GM21717 (cell line): ENCODE measurements around the gene PIK3CG.
A peak's percentile ranks its signal among the peaks of the same experiment; 100 is the strongest.
"Not testable (repeated sequence)": the region's sequence is repeated elsewhere in the genome, so short reads cannot be mapped to it uniquely, and the experiment has no call there.

Experiments used
- ATAC-seq: cut with Tn5 transposase; IDR thresholded peaks from one replicate; pipeline ENCODE4 v1.9.1; 2021; ENCODE audit warnings: mild to moderate bottlenecking, moderate library complexity; ENCODE audit not compliant: unreplicated experiment

PIK3CG gene

DNA sequence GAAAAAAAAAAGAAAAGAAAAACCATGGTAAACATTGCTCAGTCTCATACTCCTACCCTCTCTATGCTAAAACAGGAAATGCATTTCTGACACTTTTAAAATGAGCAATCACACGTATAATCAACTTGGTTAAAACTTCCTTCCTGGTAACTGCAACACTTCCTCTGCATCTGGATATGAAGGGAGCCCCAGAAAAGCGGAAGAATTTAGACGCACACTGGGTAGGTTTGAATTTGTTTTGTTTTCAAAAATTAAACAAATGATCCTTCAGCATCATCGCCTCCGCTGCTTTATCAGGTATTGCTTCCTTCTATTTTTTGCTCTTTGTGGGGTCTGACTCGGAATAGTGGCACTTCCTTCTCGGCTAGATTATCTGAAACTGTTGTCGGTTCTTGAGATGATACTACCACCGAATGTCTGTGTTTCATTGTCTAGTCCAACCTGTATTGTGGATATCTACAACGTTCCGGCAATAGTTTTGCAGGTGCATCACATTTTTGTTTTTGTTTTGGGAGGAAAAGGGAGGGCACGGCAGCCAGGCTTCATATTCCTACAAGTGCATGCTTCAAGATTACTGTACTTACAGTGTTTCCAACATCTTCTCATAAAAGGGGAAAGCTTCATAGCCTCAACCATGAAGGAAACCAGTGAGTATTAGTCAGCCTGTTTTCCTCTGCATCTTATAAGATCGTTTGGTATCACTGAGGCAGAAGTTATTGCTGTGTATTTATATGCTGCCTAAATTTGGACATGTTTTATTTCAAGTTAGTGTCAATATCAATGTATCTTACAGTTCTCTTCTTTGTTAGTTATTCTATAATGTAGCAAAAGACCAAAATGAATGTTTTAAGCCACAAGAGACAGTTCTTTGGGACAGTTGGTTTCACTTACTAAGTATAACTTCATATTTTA is at the start of gene PIK3CG:
Gene PIK3CG, plus strand, starts transcription at position 153 of the 912 bp plus-strand sequence. CDS start 2,280 bp downstream, outside the sequence.
- peak; percentile 50 for ATAC-seq

DNA sequence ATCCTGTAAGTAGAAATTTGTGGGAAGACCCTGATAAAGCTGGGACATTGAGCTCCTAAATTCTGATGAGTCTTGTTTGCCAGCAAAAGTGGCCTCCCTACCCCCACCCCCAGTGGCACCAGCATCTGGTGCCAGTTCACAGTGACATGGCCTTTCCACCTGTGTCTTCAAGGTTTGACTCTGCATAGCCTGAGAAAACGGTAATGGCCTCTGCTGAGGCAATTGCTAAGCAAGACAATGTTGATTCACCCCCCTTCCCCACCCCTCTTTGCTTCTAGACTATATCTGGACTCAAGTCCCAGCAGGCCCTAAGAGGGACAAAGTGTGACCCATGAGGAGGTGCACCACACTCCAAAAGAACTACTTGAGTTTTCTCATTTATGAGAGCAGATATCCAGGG is 48.0 kb upstream of the PIK3CG start:
- ATAC-seq, result no peak

DNA sequence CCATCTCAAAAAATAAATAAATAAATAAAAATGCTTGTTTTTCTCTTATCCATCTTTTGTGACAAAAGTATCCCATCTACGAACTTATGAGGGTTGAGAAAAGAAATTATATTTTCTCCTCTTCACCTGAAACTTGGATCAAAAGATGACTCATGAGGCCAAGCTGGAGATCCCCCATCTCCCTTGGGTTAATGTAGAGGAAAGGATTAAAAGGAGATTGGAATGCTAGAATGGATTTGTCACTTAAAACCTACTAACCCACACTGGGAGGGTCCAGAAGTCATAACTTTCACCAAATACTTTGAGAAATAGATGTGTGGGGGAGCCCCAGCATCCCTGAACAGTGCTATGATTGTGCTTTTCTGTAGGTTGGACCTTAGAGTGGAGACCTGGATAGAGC is 46.3 kb upstream of the PIK3CG start:
- ATAC-seq, result no peak

DNA sequence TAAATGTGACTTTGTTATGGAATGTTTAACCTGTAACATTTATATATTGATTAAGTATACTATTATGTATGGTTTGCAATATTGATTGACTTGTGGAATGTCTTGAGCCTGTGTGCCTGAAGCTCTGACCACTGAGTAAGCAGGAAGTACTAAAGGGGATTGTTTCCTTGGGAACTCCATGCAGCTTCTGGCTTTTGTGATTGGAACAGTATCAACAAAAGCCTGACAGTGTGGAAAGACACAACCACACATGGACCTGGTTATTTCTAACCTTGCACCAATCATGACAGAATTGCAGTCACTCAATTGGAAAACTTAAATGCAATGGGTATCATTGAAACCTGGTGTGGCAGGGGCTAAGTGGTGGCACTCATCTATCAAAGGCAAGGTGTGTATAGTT is 45.5 kb upstream of the PIK3CG start:
- no peak for ATAC-seq

DNA sequence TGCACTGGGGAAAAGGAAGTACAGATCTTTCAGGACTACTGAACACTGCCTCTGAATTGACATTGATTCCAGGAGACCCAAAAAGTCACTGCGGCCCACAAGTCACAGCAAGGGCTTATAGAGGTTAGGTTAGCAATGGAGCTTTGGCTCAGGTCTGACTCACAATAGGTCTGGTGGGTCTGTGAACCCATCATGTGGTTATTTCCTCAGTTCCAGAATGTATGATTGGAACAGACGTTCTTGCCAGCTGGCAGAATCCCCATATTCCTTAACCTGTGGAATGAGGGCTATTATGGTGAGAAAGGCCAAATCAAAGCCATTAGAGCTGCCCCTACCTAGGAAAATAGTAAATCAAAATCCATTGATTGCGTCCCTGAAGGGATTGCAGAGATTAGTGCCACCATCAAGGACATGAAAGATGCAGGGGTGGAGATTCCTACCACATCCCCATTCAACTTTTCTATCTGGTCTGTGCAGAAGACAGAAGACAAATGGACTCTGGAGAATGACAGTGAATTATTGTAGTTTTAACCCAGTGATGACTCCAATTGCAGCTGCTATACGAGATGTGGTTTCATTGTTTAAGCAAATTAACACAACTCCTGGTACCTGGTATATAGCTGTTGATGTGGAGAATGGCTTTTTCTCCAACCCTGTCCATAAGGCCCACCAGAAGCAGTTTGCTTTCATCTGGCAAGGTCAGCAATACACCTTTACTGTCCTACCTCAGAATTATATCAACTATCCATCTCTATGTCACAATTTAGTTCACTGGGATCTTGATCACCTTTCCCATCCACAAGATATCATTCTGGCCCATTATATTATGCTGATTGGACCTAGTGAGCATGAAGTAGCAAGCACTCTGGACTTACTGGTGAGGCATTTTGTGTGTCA is 44.5 kb upstream of the PIK3CG start:
- ATAC-seq, result no peak

DNA sequence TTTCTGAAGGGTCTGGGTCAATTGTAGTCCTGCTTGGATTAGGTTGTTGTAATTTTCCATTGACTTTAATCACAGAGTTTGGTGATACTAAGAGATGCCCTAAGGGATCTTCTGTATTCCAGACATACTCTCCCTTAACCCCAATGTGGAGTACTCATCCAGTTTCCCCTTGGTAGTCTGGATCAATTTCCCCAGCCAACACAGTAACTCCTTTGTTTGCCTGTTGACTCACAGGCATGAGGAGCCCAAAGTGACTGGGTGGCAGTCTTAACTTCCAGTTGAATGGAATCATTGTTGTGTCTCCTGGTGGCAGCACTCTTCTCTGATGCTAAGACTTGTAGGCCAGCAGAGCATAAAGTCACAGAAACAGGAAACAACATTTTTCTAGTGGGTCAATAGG is 41.5 kb upstream of the PIK3CG start:
- ATAC-seq, result no peak

DNA sequence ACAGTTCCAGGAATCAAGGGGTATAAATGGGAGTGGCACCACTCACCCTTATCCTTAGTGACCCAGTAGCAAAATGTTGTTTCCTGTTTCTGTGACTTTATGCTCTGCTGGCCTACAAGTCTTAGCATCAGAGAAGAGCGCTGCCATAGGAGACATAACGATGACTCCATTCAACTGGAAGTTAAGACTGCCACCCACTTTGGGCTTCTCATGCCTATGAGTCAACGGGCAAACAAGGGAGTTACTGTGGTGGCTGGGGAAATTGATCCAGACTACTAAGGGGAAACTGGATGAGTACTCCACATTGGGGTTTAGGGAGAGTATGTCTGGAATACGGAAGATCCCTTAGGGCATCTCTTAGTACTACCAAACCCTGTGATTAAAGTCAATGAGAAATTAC is 40.6 kb upstream of the PIK3CG start:
- ATAC-seq, result no peak

DNA sequence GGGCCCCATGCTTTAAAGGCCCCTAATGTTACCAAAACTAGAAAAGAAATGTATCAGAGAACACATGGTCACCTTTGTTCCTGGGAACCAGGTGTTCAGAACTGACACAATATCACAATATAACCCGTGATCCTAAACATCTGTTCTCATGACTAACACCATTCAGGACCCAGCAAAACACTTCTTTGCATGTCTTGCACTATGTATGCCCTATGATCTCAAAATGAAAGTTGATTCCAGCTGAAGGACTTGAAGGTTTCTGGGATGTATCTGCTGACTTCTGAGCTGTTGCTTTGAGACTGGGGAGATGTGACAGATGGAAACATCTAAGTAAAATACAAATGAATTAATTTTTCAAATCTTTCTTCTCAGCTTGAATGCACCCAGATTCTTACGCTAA is 37.5 kb upstream of the PIK3CG start:
- ATAC-seq, result no peak

DNA sequence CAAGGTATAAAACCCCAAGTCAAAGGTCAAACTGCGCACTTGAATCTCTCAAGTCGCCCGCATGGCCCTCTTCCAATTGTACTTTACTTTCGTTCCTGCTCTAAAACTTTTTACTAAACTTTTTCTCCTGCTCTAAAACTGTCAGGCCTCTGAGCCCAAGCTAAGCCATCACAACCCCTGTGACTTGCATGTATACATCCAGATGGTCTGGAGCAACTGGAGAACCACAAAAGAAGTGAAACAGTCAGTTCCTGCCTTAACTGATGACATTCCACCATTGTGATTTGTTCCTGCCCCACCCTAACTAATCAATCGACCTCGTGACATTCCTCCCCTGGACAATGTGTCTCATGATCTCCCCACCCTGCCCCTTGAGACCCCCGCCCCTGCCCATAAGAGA is 35.6 kb upstream of the PIK3CG start:
- no peak for ATAC-seq

DNA sequence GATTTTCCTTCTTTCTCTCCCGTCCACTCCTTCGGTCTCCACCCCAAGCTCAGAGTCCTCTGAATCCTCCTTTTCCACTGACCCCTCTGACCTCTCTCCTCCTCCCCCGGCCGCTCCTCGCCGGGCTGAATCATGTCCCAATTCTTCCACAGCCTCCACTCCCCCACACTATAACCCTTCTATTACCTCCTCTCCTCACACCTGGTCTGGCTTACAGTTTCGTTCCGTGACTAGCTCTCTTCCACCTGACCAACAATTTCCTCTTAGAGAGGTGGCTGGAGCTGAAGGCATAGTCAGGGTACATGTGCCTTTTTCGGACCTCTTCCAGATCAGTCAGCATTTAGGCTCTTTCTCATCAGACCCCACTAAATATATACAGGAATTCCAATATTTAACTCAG is 34.2 kb upstream of the PIK3CG start:
- ATAC-seq, result not testable (repeated sequence)

DNA sequence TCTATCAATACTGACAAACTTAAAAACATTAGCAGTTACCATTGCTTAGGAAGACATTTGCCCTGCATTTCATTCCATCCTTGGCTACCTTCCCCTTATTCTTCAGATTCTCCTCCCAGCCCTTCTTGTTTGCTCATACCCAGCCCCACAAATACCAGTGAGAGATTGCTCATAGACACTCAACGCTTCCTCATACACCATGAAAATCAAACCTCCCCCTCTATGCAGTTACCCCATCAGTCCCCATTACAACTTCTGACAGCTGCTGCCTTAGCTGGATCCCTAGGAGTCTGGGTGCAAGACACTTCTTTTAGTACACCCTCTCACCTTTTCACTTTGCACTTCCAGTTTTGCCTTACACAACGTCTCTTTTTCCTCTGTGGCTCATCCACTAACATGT is 28.3 kb upstream of the PIK3CG start:
- no peak for ATAC-seq

DNA sequence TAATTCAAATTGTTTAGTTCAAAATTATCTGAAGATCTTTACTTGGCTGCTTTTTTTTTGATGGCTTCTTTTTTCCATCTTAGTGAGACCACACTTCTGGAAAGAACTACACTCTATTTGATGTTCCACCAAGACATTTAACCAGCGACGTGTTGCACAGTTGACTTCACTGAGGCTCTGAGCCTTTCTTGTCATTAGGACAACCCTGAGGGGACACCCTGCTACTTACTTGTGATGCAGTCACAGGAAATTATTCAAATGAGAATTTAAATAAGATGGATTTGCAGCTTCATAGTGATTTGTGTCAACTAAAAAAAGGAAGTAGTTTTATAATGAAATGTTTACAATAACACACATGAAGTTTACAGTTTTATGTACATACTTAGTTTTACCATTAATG is 25.6 kb upstream of the PIK3CG start:
- ATAC-seq, result no peak

DNA sequence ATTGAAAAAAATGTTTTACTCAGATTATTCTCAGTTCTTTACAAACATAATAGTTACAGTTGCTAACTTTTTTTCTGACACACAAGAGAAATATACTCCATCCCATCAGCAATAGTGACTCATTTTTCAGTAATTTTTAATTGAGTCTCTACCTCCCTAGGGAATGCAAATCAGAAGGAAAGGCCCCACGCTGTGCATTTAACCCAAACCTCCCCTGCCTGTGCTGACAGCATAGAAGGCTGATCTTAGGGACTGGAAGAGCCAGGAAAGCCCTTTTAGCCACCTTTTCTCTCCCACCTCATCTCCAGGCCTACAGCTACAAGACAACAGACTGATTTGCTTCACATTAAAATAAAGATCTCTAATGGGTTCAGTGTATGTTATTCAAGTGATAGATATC is 24.7 kb upstream of the PIK3CG start:
- ATAC-seq, result no peak

DNA sequence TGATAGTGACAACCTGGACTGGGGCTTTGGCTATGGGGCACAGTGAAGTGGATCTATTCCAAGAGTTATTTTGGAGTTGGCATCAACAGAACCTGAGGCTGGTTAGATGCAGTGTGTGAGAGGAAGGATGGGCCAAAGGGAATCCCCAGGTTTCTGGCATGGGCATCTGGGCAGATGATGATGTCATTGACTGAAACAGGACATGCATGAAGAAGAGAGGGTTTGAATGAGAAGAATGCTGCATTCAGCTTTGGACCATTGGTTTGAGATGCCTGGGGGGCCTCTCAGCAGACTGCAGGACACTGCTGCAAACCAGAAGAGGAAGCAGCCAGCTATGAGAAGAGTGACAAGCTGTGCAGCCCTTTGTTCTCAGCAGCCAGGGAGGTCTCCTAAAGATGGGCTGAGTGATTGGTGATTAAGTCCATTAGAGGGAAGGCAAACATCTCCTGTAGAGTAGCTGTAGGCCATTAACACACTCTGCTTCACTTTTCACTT is 23.1 kb upstream of the PIK3CG start:
- no peak for ATAC-seq

DNA sequence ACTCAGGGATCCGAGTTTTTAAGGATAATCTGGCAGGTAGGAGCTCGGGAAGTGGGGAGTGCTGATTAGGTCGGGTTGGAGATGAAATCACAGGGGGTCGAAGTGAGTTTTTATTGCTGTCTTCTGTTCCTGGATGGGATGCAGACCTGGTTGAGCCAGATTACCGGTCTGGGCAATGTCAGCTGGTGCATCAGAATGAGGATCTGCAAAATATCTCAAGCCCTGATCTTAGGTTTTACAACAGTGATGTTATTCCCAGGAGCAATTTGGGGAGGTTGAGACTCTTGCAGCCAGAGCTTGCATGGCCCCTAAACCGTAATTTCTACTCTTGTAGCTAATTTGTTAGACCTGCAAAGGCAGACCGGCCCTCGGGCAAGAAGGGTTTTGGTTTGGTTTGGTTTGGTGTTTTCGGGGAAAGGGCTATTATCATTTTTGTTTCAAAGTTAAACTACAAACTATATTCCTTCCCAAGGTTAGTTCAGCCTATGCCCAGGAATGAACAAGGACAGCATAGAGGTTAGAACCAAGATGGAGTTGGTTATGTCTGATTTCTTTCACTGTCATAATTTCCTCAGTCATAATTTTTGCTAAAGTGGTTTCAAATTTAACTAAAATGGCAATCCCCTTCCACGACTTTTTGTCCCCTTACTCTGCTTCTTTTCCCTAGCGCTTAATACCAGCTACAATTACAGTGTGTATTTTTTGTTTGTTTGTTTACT is 20.6 kb upstream of the PIK3CG start:
- ATAC-seq, result no peak

DNA sequence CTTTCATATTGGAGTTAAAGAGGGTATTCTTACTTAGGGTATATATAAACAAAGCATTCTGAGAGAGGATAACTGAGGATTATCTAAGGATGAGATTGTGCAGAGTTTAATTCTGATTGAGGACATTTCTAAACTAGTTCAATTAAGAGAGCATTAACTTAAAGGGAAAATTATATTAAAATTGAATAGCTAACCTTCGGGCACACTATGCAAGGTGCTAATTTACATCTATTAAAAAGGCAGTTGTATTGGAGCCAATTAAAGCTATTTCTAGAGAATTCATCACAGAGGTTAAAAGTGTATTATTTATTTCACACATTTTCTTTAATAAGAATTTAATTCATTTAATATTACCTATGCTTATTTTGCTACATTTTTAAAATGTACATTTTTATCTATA is 17.0 kb upstream of the PIK3CG start:
- no peak for ATAC-seq

DNA sequence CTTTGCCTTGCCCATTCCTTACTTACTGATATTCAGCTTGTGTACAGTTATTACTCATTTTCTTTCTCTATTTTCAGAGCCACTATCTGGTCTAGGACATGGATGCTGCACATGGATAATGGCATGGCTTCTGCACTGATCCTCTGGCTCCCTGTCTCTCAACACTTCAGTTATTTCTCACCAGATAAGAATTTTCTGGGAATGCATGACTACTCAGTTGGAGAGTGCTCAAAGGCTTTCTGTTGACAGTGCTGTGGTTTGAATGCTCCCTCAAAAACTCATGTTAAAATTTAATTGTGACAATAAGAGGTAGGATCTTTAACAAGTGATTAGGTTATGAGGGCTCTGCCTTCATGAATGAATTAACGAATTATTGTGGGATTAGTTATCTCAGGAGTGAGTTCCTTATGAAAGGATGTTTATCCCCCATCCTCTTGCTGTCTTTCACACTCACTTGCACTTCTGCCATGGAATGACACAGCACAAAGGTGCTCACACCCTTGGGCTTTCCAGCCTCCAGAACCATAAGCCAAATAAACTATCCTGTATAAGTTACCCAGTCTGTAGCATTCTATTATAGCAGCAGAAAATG is 16.1 kb upstream of the PIK3CG start:
- no peak for ATAC-seq

DNA sequence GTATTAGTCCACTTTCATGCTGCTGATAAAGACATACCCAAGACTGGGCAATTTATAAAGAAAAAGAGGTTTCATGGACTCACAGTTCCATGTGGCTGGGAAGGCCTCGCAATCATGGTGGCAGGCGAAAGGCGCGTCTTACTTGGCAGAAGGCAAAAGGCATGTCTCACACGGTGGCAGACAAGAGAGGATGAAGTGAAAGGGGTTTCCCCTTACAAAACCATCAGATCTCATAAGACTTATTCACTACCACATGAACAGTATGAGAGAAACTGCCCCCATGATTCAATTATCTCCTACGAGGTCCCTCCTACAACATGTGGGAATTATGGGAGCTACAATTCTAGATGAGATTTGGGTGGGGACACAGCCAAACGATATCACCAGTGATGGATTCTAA is 13.4 kb upstream of the PIK3CG start:
- not testable (repeated sequence) for ATAC-seq

DNA sequence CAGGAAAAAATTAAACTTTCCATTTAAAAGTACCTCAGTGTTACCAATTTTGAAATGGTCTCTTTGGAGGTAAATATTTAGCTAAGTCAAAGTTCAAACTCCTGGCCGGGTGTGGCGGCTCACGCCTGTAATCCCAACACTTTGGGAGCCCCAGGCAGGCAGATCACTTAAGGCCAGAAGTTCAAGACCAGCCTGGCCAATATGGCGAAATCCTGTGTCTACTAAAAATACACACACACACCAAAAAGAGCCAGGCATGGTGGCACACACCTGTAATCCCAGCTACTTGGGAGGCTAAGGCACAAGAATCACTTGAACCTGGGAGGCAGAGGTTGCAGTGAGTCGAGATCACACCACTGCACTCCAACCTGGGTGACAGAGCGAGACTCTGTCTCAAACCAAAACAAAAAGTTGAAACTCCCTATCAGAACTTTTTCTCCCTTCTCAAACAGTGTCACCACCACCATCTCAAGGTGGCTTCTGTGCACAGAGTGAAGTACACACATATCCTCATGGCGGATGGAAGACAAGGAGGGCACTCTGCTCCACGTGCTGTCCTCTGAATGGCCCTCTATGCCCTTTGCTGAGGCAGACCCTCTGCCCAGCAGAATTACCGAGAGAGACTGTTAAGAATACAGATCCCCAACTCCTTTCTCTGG is 11.7 kb upstream of the PIK3CG start:
- ATAC-seq, result no peak

DNA sequence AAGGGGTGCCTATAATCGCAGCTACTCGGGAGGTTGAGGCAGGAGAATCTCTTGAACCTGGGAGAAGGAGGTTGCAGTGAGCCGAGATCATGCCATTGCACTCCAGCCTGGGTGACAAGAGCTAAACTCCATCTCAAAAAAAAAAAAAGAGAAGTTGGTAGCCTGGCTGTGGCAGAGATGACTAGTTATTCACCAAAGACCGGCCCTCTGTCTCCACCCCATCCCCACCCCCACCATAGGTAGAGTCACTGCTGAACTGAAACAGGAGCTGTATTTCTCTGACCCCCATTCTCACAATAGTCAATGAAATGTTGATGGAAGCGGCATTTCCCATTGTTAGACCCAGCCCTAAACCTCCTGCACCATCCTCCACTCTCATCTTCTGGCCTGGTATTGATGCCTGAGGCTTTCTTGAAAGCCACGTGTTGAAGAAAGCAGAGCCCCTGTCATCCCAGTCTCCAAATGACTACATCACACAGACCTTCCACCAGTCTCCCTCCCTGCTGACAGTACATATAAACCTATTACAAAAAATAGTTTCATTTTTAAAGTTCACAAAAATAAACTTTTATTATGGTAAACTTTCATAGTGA is 9.4 kb upstream of the PIK3CG start:
- ATAC-seq, result no peak
